SU-DHL-6 (cell line): ENCODE data around the gene PHRF1.

Source experiments
- H2AFZ ChIP-seq: fragments of 200-600 bp; sonication (generic); 2 replicates; pipeline ENCODE4 v1.6.1; 2014; ENCODE audit warnings: low read depth, mild to moderate bottlenecking, moderate library complexity, mixed read lengths, antibody characterized with exemption, low read length; ENCODE audit not compliant: severe bottlenecking
- H3F3A ChIP-seq: fragments of 200-600 bp; shearing (Covaris generic); 2 replicates; pipeline ENCODE4 v1.6.0; 2016; ENCODE audit warnings: antibody characterized with exemption, mild to moderate bottlenecking; ENCODE audit not compliant: insufficient read depth
- H3K27ac ChIP-seq: fragments of 200-600 bp; sonication (generic); 2 replicates; pipeline ENCODE4 v1.5.1; 2016; ENCODE audit warnings: low read depth, mild to moderate bottlenecking, low read length, moderate library complexity, mixed read lengths
- H3K27me3 ChIP-seq: fragments of 200-600 bp; sonication (generic), shearing (Covaris generic); 2 replicates; pipeline ENCODE4 v1.6.0; 2014; ENCODE audit warnings: mild to moderate bottlenecking, low read length
- H3K36me3 ChIP-seq: fragments of 200-600 bp; sonication (generic); 2 replicates; pipeline ENCODE4 v1.6.1; 2014; ENCODE audit warnings: mild to moderate bottlenecking, low read length, mixed read lengths
- H3K4me2 ChIP-seq: fragments of 300-600, 200-600 bp; shearing (Covaris generic), sonication (generic); 2 replicates; pipeline ENCODE4 v1.6.0; 2014; ENCODE audit warnings: low read length, low read depth, mild to moderate bottlenecking; ENCODE audit not compliant: poor library complexity, severe bottlenecking
- H3K4me3 ChIP-seq: fragments of 200-600 bp; sonication (generic); 2 replicates; pipeline ENCODE4 v1.5.1; 2014; ENCODE audit warnings: antibody characterized with exemption, low read length, mild to moderate bottlenecking, mixed read lengths; ENCODE audit not compliant: insufficient read depth, poor library complexity, severe bottlenecking
- H3K79me2 ChIP-seq: fragments of 200-600 bp; sonication (generic); 2 replicates; pipeline ENCODE4 v1.6.1; 2014; ENCODE audit warnings: mild to moderate bottlenecking, low read length, moderate library complexity; ENCODE audit not compliant: insufficient read depth
- H3K9ac ChIP-seq: fragments of 200-600 bp; sonication (generic); 2 replicates; pipeline ENCODE4 v1.7.0; 2014; ENCODE audit warnings: mild to moderate bottlenecking, low read length
- H3K9me2 ChIP-seq: fragments of 200-600 bp; sonication (generic); replicated peaks from 2 replicates; pipeline ENCODE4 v1.6.1; 2014; ENCODE audit warnings: low read length; ENCODE audit not compliant: insufficient read depth
- H3K9me3 ChIP-seq: fragments of 200-600 bp; sonication (generic); 2 replicates; pipeline ENCODE4 v1.6.1; 2014; ENCODE audit warnings: low read length, mixed read lengths; ENCODE audit not compliant: insufficient read depth
- H4K20me1 ChIP-seq: fragments of 200-600 bp; sonication (generic); 2 replicates; pipeline ENCODE4 v1.6.1; 2014; ENCODE audit warnings: low read depth, mild to moderate bottlenecking, antibody characterized with exemption, low read length, moderate library complexity, mixed read lengths
- EZH2phosphoT487 ChIP-seq: fragments of 200-600 bp; sonication (generic), shearing (Covaris generic); conservative IDR thresholded peaks from 2 replicates; pipeline ENCODE4 v1.6.1; 2018; ENCODE audit warnings: mild to moderate bottlenecking, antibody characterized with exemption, low read length, moderate library complexity, mixed read lengths
- TF ChIP-seq, protein P1 (sequence below): fragments of 200-600 bp; sonication (generic); IDR thresholded peaks from one replicate; pipeline ENCODE4 v1.5.1; 2017; ENCODE audit warnings: antibody characterized with exemption, mild to moderate bottlenecking, low read length, moderate library complexity; ENCODE audit not compliant: insufficient read depth, poor library complexity, severe bottlenecking

PHRF1 gene

DNA sequence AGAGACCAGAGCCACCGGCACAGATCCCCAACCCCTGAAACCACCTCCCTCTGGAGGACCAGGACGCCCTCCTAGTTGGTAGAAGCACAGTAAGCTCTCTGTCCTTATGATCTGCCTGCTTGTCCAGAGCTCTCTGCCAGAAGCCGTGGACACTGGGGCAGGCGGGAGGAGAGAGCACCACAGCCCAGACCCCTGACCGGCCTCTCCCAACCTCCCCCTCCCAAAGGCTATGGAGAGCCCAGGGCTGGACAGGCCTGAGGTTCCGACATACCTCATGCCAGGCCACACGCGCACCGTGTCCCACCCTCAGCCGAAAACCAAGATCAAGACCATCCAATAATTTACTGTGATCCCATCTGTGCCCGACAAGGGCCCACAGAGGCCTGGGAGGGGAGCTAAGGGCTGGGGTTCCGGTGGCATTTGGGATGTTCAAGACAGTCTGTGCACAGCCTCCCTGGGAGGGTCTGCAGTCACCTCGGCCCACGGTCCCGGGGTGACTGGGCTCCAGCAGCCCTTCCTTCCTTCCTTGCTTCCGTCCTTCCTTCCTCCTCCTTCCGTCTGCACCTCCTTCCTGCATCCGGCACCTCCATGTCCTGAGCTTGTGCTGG is 44.2 kb upstream of the PHRF1 start:
- Histone ChIP-seq H3K79me2 (peaks cover 12% of the 10 kb centered on the region), H3K27me3 (no peaks in the 10 kb centered on the region), H3K9me2 (no peaks in the 10 kb centered on the region), H3K9me3 (no peaks in the 10 kb centered on the region), H3K4me2 (no peak overlapping the region), H4K20me1 (no peaks in the 10 kb centered on the region), H3K4me3 (no peak overlapping the region), H3F3A (peaks cover 11% of the 10 kb centered on the region), H3K27ac (no peak overlapping the region), H2AFZ (no peak overlapping the region), H3K36me3 (no peaks in the 10 kb centered on the region), H3K9ac (no peak overlapping the region)
- TF ChIP-seq EZH2phosphoT487, result no peak
- TF ChIP-seq, protein P1, sequence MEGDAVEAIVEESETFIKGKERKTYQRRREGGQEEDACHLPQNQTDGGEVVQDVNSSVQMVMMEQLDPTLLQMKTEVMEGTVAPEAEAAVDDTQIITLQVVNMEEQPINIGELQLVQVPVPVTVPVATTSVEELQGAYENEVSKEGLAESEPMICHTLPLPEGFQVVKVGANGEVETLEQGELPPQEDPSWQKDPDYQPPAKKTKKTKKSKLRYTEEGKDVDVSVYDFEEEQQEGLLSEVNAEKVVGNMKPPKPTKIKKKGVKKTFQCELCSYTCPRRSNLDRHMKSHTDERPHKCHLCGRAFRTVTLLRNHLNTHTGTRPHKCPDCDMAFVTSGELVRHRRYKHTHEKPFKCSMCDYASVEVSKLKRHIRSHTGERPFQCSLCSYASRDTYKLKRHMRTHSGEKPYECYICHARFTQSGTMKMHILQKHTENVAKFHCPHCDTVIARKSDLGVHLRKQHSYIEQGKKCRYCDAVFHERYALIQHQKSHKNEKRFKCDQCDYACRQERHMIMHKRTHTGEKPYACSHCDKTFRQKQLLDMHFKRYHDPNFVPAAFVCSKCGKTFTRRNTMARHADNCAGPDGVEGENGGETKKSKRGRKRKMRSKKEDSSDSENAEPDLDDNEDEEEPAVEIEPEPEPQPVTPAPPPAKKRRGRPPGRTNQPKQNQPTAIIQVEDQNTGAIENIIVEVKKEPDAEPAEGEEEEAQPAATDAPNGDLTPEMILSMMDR, result no peak

DNA sequence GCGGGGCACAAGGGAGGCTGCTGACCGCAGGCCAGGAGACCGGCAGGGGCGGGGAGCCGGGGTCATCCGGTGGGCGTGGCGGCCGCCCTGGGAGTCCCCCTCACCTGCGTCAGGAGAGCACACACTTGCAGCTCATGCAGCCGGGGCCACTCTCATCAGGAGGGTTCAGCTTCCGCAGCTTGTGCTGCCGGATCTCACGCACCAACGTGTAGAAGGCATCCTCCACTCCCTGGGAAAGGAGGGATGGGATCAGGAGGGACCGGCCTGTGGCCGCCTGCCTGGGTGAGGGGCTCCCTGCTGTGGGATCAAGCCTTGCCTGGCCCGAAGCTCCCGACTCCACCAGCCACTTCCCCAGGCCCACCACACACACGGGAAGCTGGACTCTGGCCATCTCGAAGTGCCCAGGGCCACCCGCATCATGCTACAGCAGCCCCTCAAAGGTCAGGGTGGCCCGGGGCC is 43.7 kb upstream of the PHRF1 start:
- Histone ChIP-seq H3K36me3 (no peaks in the 10 kb centered on the region), H3K9ac (no peak overlapping the region), H3K79me2 (peaks cover 12% of the 10 kb centered on the region)

DNA sequence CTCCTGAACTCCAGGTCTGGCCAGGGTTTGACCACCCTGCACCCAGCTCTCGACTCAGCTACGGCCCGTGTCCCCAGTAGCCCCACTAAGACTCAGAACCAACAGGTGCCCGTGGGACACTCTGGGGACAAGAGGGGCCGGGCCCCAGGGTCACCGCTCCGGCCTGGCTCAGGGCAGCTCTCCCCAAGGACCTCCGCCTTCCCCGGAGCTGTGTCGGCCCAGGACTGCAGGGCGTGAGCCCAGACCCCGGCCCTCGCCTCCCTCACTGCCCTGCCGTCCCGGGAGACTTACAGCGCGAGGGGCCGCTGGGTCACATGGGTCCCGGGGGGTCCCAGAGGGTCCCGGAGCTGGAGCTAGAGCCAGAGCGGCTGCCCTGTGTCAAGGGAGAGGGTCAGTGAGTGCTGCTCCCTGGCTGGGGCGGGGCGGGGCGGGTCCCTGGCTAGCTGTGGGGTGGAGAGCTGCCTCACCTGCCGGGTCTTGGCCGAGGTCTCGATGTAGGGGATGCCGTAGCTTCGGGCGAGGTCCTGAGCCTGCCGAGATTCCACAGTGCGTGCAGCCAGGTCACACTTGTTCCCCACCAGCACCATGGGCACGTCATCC is 43.2 kb upstream of the PHRF1 start:
- Histone ChIP-seq H3K9me2 (no peaks in the 10 kb centered on the region), H3F3A (peaks cover 11% of the 10 kb centered on the region), H4K20me1 (no peaks in the 10 kb centered on the region), H3K4me2 (no peak overlapping the region), H3K9ac (no peak overlapping the region), H3K27ac (no peak overlapping the region), H3K9me3 (no peaks in the 10 kb centered on the region), H2AFZ (no peak overlapping the region), H3K79me2 (peaks cover 12% of the 10 kb centered on the region), H3K27me3 (no peaks in the 10 kb centered on the region), H3K36me3 (no peaks in the 10 kb centered on the region), H3K4me3 (no peak overlapping the region)
- TF ChIP-seq EZH2phosphoT487, result no peak
- TF ChIP-seq, protein P1, result no peak

More for the DNA sequence above, 43.7 kb upstream of the PHRF1 start:
- Histone ChIP-seq H3K9me2 (no peaks in the 10 kb centered on the region), H3K9me3 (no peaks in the 10 kb centered on the region), H2AFZ (no peak overlapping the region), H3K4me2 (no peak overlapping the region), H3K27me3 (no peaks in the 10 kb centered on the region), H3K27ac (no peak overlapping the region), H4K20me1 (no peaks in the 10 kb centered on the region), H3F3A (peaks cover 11% of the 10 kb centered on the region), H3K4me3 (no peak overlapping the region)
- TF ChIP-seq EZH2phosphoT487, result no peak
- TF ChIP-seq, protein P1, result no peak
